ENCODE data around the gene IL23A. TPM values are rescaled to one million over a fixed set of nuclear protein-coding genes. Genes with fewer than 3 reads are reported as not detected.

Gene IL23A
- polyA plus RNA-seq, 1 of the 3 experiments (the other 2 are of a cell fraction), result 0.46 TPM

GRCh38 chr12:56332512-56333196 is 6.0 kb upstream of the IL23A start:
- POLR2A ChIA-PET, result interaction anchor here (0.6 to 3.1 kb wide), 9 partner anchors 8 to 155 kb away, joined by 3 to 26 read pairs (median 6); partner anchors contain the start of genes CNPY2, GLS2, STAT2 and TIMELESS
- H3K4me3 ChIP-seq (ENCODE audit: low read depth in 2 of 2, low read length in 1 of 2), result peak overlapping the region; percentile 61 to 73

More at GRCh38 chr12:56332512-56333196, 6.0 kb upstream of the IL23A start:
- Histone ChIP-seq H3K36me3 (replicated peaks in 1 of 2; ENCODE audit: control insufficient read depth in 1 of 2, insufficient read depth in 2 of 2, low read length in 1 of 2) (peaks cover 0 to 2% of the 10 kb centered on the region in 2 experiments), H3K27me3 (ENCODE audit: insufficient read depth) (no peaks in the 10 kb centered on the region), H3K9me2 (no peaks in the 10 kb centered on the region), H3K79me2 (ENCODE audit: insufficient read depth) (peaks cover 4% of the 10 kb centered on the region; the same call in 1 of the 2 replicates), H3K9me3 (no peaks in the 10 kb centered on the region), H3K4me2 (peak overlapping the region; percentile 87), H4K20me1 (ENCODE audit: insufficient read depth) (no peaks in the 10 kb centered on the region), H3K4me1 (ENCODE audit: control insufficient read depth in 1 of 2, insufficient read depth in 2 of 2, low read depth in 1 of 2, low read length in 1 of 2) (peaks cover 4 to 8% of the 10 kb centered on the region in 2 experiments; a peak in 1 of 4 replicates), H3K9ac (peak overlapping the region; percentile 87), H2AFZ (ENCODE audit: low read depth) (peak overlapping the region; percentile 85; the same call in 1 of the 2 replicates), H3F3A (replicated peaks; ENCODE audit: insufficient read depth) (peaks cover 5% of the 10 kb centered on the region), H3K27ac (ENCODE audit: low read depth in 2 of 2, low read length in 1 of 2) (peak overlapping the region; percentile 84 to 97; a peak in 3 of 4 replicates)
- CTCF ChIA-PET, result interaction anchor here (0.6 to 2.2 kb wide), 5 partner anchors 12 to 131 kb away, joined by 3 to 17 read pairs (median 3); partner anchors contain the start of genes CNPY2 and RNF41
- no peak for DNase-seq
- 85% methylated on average over 11 of the region's 11 CpGs for WGBS (ENCODE audit: low lambda C conversion rate)
- TF ChIP-seq CTCF (IDR thresholded peaks at IDR 0.05), result no peak
- TF ChIP-seq POLR2AphosphoS5 (IDR thresholded peaks at IDR 0.05; ENCODE audit: low read depth, low read length), result no peak
- no peak for TF ChIP-seq GABPA (IDR thresholded peaks at IDR 0.05; ENCODE audit: low read depth)
- no peak for TF ChIP-seq FOSL2 (IDR thresholded peaks at IDR 0.05; ENCODE audit: borderline replicate concordance, low read depth)
- TF ChIP-seq ELF1 (IDR thresholded peaks at IDR 0.05), result no peak
- no peak for TF ChIP-seq JUND (IDR thresholded peaks at IDR 0.05)
- no peak for TF ChIP-seq TCF12 (IDR thresholded peaks at IDR 0.05)
- no peak for TF ChIP-seq RCOR1 (IDR thresholded peaks at IDR 0.05; ENCODE audit: low read length)
- TF ChIP-seq SMC3 (IDR thresholded peaks at IDR 0.05; ENCODE audit: low read depth, low read length), result no peak
- TF ChIP-seq FOXM1 (IDR thresholded peaks at IDR 0.05; ENCODE audit: low read depth), result no peak
- TF ChIP-seq GATA2 (CRISPR knock-in tag; IDR thresholded peaks at IDR 0.05), result no peak
- no peak for TF ChIP-seq MEF2A (IDR thresholded peaks at IDR 0.05; ENCODE audit: borderline replicate concordance, low read depth)
- no peak for TF ChIP-seq USF1 (IDR thresholded peaks at IDR 0.05; ENCODE audit: borderline replicate concordance, low read depth)
- TF ChIP-seq, protein P1, sequence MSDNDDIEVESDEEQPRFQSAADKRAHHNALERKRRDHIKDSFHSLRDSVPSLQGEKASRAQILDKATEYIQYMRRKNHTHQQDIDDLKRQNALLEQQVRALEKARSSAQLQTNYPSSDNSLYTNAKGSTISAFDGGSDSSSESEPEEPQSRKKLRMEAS (IDR thresholded peaks at IDR 0.05; ENCODE audit: low read depth), result no peak
- no peak for TF ChIP-seq RAD21 (IDR thresholded peaks at IDR 0.05; ENCODE audit: low read length)

Data from SK-N-SH (cell line).